ENCODE data around the gene WBP11.

DNA sequence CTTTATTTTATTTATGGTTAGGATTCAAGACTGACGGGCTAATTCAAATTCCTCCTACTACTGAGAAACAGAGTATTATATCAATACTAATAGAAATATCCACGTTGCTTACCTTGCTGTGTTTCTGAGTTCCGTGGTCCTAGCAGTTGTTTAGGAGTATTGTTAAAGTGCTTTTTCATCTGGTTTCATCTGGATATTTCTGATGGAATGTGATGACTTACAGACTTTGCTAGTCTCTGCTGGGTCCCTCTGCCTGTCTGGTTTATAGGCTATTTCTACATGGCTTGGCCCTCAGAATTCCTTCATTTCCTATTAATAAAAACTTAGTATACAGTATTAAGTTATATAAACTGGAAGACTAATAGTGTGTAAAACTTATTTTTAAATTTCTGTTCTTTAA lies 10.7 kb upstream of the WBP11 start, which contains the start of gene SMCO3:
- TF ChIP-seq, protein P1, sequence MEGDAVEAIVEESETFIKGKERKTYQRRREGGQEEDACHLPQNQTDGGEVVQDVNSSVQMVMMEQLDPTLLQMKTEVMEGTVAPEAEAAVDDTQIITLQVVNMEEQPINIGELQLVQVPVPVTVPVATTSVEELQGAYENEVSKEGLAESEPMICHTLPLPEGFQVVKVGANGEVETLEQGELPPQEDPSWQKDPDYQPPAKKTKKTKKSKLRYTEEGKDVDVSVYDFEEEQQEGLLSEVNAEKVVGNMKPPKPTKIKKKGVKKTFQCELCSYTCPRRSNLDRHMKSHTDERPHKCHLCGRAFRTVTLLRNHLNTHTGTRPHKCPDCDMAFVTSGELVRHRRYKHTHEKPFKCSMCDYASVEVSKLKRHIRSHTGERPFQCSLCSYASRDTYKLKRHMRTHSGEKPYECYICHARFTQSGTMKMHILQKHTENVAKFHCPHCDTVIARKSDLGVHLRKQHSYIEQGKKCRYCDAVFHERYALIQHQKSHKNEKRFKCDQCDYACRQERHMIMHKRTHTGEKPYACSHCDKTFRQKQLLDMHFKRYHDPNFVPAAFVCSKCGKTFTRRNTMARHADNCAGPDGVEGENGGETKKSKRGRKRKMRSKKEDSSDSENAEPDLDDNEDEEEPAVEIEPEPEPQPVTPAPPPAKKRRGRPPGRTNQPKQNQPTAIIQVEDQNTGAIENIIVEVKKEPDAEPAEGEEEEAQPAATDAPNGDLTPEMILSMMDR (IDR thresholded peaks at IDR 0.05), result no peak
- no peak for TF ChIP-seq POLR2A (IDR thresholded peaks at IDR 0.05)

Data from gastroesophageal sphincter (tissue), 3 donors.